GM21786 (cell line): ENCODE results near the gene ATP5F1C.

Experiments
- ATAC-seq: cut with Tn5 transposase; IDR thresholded peaks from one replicate; pipeline ENCODE4 v1.9.1; 2021; ENCODE audit not compliant: unreplicated experiment

Gene ATP5F1C

GRCh38 chr10:7836571-7836970 is 48.6 kb downstream of the ATP5F1C start:
- ATAC-seq: no peak

- ATAC-seq: no peak
Observed at GRCh38 chr10:7846591-7846990, 58.6 kb downstream of the ATP5F1C start.

GRCh38 chr10:7853226-7853842 is 65.4 kb downstream of the ATP5F1C start:
- no peak for ATAC-seq

GRCh38 chr10:7853890-7854289 is 65.9 kb downstream of the ATP5F1C start:
- ATAC-seq: no peak

- ATAC-seq: no peak
Observed at GRCh38 chr10:7855205-7855604, 67.2 kb downstream of the ATP5F1C start.

- ATAC-seq: no peak
Observed at GRCh38 chr10:7856678-7857077, 68.7 kb downstream of the ATP5F1C start.

- ATAC-seq: no peak
Observed at GRCh38 chr10:7857262-7857661, 69.3 kb downstream of the ATP5F1C start.
